Dedifferentiated amniotic fluid mesenchymal stem cell (primary cell): ENCODE results near the gene NCK2.

ENCODE experiments used
- DNase-seq: peaks from one replicate; pipeline ENCODE4 v3.0.0-alpha.2; 2016; ENCODE audit errors: extremely low spot score

NCK2 gene

GRCh38 chr2:105849431-105850179 lies 104.9 kb downstream of the NCK2 start:
- DNase-seq = no peak

GRCh38 chr2:105852066-105852465 lies 107.4 kb downstream of the NCK2 start:
- no peak for DNase-seq

GRCh38 chr2:105853354-105854088 lies 108.8 kb downstream of the NCK2 start:
- DNase-seq = no peak

GRCh38 chr2:105854972-105855371 lies 110.3 kb downstream of the NCK2 start:
- no peak for DNase-seq

GRCh38 chr2:105856581-105856980 lies 111.9 kb downstream of the NCK2 start:
- no peak for DNase-seq

GRCh38 chr2:105857076-105857740 lies 112.5 kb downstream of the NCK2 start:
- DNase-seq = no peak

GRCh38 chr2:105858868-105859693 lies 114.4 kb downstream of the NCK2 start:
- no peak for DNase-seq

GRCh38 chr2:105859694-105859951 lies 114.9 kb downstream of the NCK2 start:
- DNase-seq = no peak

GRCh38 chr2:105860567-105860966 lies 115.9 kb downstream of the NCK2 start:
- no peak for DNase-seq

- DNase-seq = no peak
These were observed 116.5 kb downstream of the NCK2 start for GRCh38 chr2:105861200-105861599.

GRCh38 chr2:105862843-105863242 lies 118.1 kb downstream of the NCK2 start:
- no peak for DNase-seq

GRCh38 chr2:105864262-105864661 lies 119.5 kb downstream of the NCK2 start:
- DNase-seq = no peak

- DNase-seq = no peak
These were observed 120.7 kb downstream of the NCK2 start for GRCh38 chr2:105865222-105865913.

- peak; percentile 51 for DNase-seq
These were observed 121.8 kb downstream of the NCK2 start for GRCh38 chr2:105866216-105867185.

GRCh38 chr2:105867587-105867986 lies 122.9 kb downstream of the NCK2 start:
- DNase-seq = no peak

GRCh38 chr2:105868060-105868459 lies 123.3 kb downstream of the NCK2 start:
- no peak for DNase-seq

GRCh38 chr2:105869341-105869740 lies 124.6 kb downstream of the NCK2 start:
- DNase-seq = no peak

- no peak for DNase-seq
These were observed 125.3 kb downstream of the NCK2 start for GRCh38 chr2:105870062-105870461.

- DNase-seq = no peak
These were observed 126.1 kb downstream of the NCK2 start for GRCh38 chr2:105870858-105871257.

- no peak for DNase-seq
These were observed 127.5 kb downstream of the NCK2 start for GRCh38 chr2:105872142-105872728.
